Ishikawa (cell line): ENCODE data around the gene UCKL1.

ENCODE experiments used
- CEBPB ChIP-seq: IDR thresholded peaks from 2 replicates; pipeline ENCODE4 v1.6.1; 2012
- EP300 ChIP-seq: IDR thresholded peaks from 2 replicates; pipeline ENCODE4 v1.6.1; 2012; ENCODE audit warnings: borderline replicate concordance
- FOXM1 ChIP-seq: IDR thresholded peaks from 2 replicates; pipeline ENCODE4 v1.6.1; 2012; ENCODE audit warnings: low read depth, borderline replicate concordance
- RAD21 ChIP-seq: IDR thresholded peaks from 2 replicates; pipeline ENCODE4 v1.6.1; 2012; ENCODE audit warnings: low read depth
- REST ChIP-seq: IDR thresholded peaks from 2 replicates; pipeline ENCODE4 v1.6.1; 2012; ENCODE audit warnings: low read depth, mild to moderate bottlenecking
- TAF1 ChIP-seq: IDR thresholded peaks from 2 replicates; pipeline ENCODE4 v1.6.1; 2012; ENCODE audit warnings: low read depth, mild to moderate bottlenecking
- TEAD4 ChIP-seq: IDR thresholded peaks from 2 replicates; pipeline ENCODE4 v1.6.1; 2012
- YY1 ChIP-seq: IDR thresholded peaks from 2 replicates; pipeline ENCODE4 v1.6.1; 2012; ENCODE audit warnings: low read depth
- TF ChIP-seq, protein P1 (sequence below): IDR thresholded peaks from 2 replicates; pipeline ENCODE4 v1.6.1; 2012
- TF ChIP-seq, protein P2 (sequence below): IDR thresholded peaks from 2 replicates; pipeline ENCODE4 v1.6.1; 2012

- TF ChIP-seq CEBPB (no peak), TEAD4 (no peak), TAF1 (no peak), FOXM1 (no peak), EP300 (no peak), YY1 (no peak), REST (no peak), RAD21 (no peak)
- TF ChIP-seq, protein P1, sequence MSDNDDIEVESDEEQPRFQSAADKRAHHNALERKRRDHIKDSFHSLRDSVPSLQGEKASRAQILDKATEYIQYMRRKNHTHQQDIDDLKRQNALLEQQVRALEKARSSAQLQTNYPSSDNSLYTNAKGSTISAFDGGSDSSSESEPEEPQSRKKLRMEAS: no peak
- TF ChIP-seq, protein P2, sequence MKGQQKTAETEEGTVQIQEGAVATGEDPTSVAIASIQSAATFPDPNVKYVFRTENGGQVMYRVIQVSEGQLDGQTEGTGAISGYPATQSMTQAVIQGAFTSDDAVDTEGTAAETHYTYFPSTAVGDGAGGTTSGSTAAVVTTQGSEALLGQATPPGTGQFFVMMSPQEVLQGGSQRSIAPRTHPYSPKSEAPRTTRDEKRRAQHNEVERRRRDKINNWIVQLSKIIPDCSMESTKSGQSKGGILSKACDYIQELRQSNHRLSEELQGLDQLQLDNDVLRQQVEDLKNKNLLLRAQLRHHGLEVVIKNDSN: no peak
These were observed 20.9 kb upstream of the UCKL1 start for GRCh38 chr20:63976980-63977738.
